Hepatocyte (in vitro differentiated cells): ENCODE results near the gene POU2AF1.

Source experiments
- CTCF ChIP-seq: fragments of 200-600 bp; sonication (generic); IDR thresholded peaks from 2 replicates; pipeline ENCODE4 v1.5.1; 2016; ENCODE audit warnings: antibody characterized with exemption, mild to moderate bottlenecking; ENCODE audit not compliant: poor library complexity
- EZH2 ChIP-seq: fragments of 200-600 bp; sonication (generic); IDR thresholded peaks from 2 replicates; pipeline ENCODE4 v1.6.1; 2016; ENCODE audit warnings: antibody characterized with exemption, mild to moderate bottlenecking, borderline replicate concordance

GRCh38 chr11:111366560-111367410, 12.3 kb downstream of the POU2AF1 start:
- TF ChIP-seq CTCF (no peak), EZH2 (no peak)
